Activated naive CD4-positive, alpha-beta T cell treated with Interleukin-2 at 50 U/mL for 16 hours (primary cell): Measurements from ENCODE around the gene CHST8.

Experiments used
- DNase-seq: peaks from one replicate; pipeline ENCODE4 v3.0.0-alpha.2; 2020

Gene CHST8

GRCh38 chr19:33620611-33621010 lies 1.1 kb upstream of the CHST8 start:
- no peak for DNase-seq

DNA sequence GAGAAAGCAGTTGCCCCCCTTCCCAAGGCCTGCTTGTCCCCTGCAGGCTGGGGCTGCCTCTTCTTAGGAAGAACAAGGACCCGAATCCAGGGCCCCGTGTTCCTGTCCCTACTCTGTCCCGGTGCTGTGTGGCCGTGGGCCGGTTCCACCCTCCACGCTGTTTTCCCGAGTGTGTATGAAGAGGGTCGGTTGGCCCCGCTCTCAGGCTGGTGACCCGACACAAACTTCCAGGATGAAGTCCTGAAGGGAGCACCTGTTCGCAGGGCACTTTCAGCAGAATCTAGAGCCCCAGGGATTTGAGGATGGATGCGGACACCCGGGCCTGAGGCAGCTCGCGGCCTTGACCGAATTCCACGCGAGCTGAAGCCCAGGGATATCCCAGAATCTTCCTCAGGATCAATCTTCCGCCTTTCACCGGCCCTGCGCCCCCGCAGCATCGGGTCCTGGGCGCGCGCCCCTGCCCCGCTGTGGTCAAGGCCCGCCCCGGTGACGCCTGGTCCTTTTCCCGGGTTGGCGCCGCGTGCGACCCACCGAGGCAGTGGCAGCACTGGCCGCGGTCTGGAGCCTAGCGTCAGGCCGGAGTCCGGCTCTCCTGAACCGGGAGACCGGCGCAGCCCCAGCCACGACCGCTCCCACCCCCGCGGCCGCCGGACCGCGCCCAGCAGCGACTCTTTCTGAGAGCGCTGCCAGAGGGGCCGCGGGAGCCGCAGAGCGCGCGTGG lies 528 bp upstream of the CHST8 start:
- no peak for DNase-seq

DNA sequence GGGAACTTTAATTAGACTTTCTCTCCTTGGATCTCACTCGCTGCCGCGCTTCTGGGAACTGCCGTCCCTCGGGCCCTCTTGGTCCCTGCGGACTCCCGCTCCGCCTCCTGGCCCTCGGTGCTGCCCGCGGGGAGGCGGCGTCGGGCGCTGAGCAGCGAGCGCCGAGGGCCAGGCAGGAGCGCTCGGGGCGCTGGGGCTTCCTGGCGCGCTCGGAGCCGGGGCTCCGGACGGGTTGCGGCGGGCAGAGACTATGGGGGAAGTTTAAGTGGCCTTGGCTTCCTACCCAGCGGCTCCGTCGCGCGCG lies 704 bp downstream of the CHST8 start:
- DNase-seq: no peak

DNA sequence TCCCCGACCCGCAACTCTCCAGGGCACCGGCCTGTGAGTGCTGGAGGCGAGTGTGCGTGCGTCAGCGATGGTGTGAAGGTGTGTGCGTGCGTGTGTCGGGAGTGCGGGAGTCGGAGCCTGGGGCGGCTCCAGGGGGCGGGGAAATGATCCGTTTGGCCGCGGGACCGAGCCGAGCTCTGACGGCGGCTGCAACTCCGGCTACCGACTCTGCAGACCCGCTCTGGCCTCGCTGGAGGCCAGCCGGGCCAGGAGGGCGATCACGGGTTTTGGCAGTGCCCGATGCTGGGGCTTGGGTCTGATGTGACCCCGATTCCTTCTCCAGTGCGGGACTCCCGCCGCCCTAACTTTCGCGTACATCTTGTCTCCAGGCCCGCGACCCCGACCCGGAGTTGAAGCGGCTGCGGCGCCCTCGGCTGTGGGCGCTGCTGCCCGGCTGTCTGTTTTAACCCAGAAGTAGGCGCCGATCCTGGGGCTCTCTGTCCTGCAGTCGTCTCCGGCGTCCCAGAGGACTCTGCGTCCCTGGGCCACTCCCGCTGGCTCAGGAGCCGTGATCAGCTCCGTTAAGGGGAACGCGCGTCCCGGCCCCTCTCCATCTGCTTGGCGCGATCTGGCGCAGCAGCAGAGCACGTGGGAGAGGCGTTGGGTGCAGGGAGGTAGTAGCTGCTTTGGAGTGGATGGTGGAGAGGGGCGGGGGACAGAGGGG lies 1.2 kb downstream of the CHST8 start:
- no peak for DNase-seq

DNA sequence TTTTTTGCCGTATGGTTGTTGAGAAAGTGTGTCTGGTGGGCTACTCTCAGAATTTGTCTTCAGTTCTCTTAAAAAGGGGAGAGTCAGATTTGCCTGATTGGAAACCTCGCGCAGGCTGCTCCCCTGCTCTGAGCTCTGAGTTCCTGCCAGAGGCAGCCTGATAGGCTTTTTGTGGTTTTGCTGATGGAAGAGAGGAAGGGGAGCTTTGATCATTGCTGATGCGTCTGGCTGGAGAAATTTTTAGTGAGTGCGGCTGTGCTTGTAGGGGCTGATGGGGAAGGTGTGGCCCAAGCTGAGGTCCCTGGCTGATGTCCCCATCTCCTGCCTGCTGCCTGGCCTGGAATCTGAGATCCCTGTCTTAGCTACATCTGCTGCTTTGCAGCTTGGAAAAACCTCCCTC lies 2.8 kb downstream of the CHST8 start:
- DNase-seq: no peak

- DNase-seq: no peak
Measured at GRCh38 chr19:33627526-33627925, 5.8 kb downstream of the CHST8 start.

DNA sequence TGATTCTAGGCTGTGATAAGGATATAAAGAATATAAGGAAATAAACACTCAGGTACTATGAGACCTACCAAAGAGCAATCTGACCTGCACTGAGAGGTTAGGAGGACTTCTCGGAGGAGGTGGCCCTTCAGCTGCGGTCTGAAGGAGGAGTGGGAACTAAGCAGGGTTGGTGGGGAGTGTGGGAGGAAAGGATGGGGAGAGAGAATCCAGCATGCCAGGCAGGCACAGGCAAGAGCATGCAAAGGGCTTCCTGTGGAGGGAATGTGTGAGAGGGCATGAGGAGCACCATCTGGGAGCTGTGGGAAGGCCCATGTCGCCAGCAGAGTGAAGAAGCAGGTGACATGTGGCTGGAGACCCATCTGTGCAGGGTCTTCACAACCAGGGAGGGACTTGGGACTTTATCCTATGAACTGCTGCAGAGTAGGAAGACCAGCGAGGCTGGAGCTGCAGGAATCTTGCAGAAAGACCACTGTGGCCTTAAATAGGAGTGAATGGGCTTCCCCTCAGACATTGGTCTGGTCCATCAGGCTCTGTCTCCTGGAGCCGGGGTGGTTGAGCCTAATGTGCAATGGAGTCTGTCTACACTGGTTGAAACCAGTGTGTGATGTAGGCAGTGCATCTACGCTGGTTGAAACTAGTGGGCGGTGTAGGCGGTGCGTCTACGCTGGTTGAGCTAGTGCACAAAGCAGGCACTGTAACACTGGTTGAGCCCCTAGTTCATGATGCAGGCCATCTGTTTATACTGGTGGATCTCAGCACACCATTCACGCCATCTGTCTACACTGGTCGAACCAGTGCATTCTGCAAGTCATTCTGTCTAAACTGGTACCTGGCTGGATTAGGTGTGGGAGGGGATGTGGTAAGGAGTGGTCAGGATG lies 6.4 kb downstream of the CHST8 start:
- DNase-seq: no peak

- no peak for DNase-seq
Measured at GRCh38 chr19:33628921-33629825, 7.4 kb downstream of the CHST8 start.

DNA sequence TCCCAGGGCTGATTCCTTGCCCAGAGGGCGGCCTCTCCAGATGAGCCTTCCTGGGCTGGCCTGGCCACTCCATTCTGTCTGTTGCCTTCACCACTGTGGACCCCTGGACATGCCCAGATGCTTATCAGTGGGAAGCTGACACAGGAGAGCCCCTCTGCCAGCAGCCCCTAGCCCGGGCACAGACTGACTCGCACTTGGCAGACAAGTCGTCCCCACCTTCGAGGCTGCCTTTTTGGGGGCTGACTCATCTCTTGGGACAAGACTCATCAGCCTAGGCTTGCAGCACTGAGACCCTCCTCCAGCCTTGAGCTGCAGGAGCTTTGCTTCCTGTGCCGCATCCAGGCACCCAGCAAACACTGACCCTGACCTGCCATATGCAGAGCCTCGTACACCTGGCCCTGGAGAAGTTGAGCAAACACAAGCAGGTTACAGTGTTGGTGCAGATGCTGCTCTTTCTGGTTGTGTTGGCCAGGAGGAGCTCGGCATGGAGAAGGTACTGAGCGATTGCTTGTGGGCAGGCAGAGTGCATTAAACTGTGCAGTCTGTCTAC lies 8.1 kb downstream of the CHST8 start:
- no peak for DNase-seq

- DNase-seq: no peak
Measured at GRCh38 chr19:33630880-33631608, 9.3 kb downstream of the CHST8 start.

- DNase-seq: no peak
Measured at GRCh38 chr19:33631609-33631973, 9.8 kb downstream of the CHST8 start.

DNA sequence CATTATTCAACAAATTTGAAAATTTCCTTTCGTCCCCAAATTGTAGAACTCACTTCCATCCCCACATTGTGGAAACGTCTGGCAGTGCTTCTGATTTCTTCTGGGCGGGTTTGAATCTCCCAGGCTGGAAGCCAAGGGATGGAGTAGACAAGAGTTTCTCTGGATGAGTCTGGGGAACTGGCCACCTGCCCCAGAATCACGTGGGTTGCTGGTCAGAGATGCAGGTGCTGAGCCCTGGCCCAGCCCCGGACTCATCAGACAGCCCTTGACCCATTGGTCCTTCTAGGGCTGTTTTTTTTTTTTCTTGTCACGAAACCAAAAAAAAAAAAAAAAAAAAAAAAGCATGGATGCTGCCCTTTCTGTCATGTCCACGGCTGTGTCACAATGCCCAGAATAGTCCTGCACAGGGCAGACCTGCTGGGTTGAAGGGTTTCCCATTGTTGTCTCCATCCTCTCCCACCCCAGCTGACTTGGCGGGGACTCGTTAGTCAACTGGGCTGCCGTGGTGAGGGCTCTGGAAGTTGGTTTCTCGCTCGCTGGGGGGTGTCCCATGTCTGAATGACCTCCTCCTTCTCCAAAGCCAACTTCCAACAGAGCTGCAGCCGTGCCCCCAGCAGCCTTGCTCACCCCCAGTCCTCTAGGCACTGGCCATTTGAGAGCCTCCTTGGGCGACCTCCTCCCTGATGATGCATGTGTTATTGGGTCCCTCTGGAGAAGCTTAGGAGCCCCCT lies 12.8 kb downstream of the CHST8 start:
- DNase-seq: no peak

- DNase-seq: no peak
Measured at GRCh38 chr19:33638167-33639034, 16.6 kb downstream of the CHST8 start.

DNA sequence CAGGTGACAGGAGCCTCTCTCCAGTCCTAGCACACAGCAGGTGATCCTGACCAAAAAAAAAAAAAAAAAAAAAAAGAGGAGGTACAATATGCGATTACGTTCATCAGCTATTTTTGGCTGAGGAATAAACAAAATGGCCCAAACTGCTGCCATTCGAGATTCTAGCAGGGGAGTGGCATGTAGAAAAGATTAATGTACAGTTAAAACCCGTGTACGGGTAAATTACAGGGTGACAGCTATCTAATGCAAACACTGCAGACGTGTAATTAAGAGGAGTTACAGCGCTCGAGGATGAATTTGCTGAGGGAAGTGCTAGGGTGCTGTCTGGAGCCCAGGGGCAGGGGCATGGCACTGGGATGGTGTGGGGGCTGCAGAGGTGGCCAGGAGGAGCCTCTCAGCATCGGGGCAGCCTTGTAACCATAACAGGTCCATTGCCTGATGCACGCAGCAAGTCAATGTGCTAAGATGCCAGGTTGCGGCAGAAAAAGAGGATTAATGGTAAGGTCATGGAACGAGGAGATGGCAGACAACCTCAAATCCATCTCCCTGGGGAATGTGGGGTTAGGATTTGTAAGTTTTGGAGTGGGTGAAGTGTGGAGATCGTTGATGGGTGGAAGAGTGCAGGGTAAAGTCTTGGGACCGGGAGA lies 17.4 kb downstream of the CHST8 start:
- DNase-seq: no peak

DNA sequence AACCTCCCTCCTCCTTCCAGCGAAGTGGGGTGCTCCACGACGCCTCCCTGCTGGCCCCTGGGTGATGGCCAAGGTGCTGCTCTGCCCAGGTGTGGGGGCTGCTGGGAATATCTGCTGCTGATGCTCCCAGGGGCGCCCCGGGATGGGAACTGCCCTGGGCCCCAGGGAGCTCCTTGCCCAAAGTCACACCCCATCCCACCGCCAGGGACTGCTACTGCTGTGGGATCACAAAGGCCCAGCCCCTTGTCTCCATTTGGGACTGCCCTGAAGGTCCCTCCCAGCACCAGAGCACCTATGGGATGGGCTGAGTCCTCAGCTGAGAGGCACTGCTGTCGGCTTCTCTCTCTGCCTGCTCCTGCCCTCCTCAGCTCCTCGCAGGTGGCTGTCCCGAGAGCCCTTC lies 19.0 kb downstream of the CHST8 start:
- DNase-seq: no peak

DNA sequence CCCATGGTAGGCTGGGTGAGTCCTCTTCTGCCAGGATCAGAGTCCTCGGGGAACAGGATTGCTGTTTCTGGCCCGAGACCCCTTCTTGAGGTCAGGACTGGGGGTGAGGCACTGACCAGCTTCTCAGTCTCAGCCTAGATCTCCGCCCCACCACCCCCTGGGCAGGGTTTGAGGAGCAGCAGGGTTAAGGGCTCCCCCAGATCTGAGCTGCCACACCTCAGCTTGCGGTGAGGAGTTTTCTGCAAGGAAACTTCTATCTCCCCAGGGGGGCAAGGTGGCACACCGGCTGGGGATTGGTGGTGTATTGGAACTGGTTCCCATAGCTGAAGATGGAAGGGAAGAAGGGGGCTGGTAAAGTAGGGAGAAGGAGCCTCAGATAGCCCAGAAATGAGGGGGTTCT lies 19.5 kb downstream of the CHST8 start:
- DNase-seq: no peak

- DNase-seq: no peak
Measured at GRCh38 chr19:33641956-33642498, 20.3 kb downstream of the CHST8 start.

GRCh38 chr19:33644284-33644836 lies 22.6 kb downstream of the CHST8 start:
- no peak for DNase-seq

DNA sequence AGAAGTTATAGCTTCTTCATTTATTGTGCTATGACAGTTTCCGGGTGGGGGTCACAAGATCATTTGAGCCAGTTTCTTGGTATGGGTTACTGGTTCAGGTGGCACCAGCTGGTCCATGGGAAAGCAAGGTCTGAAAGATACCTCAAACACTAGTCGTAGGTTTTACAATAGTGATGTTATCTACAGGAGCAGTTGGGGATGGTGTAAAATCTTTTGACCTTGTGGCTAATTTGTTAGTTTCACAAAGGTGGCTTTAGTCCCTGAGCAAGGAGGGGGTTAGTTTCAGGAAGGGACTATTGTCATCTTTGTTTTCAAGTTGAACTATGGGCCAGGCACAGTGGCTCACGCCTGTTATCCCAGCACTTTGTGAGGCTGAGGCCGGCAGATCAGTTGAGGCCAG lies 24.6 kb downstream of the CHST8 start:
- DNase-seq: no peak
